Jurkat, Clone E6-1 (cell line): Measurements from ENCODE around the gene MGLL.
"Not testable (repeated sequence)": the region's sequence is repeated elsewhere in the genome, so short reads cannot be mapped to it uniquely, and the experiment has no call there.

Experiments used
- DNase-seq: peaks from one replicate; pipeline ENCODE4 v3.0.0-alpha.2; 2011; ENCODE audit warnings: low read depth, low spot score
- H3K4me3 ChIP-seq: 2 replicates; pipeline ENCODE4 v1.5.1; 2011; ENCODE audit warnings: mild to moderate bottlenecking, low read length, control low read depth, moderate library complexity

MGLL gene

GRCh38 chr3:127688416-127689265 lies 133.7 kb downstream of the MGLL start:
- no peak overlapping the region for H3K4me3 ChIP-seq
- DNase-seq, result no peak

GRCh38 chr3:127688022-127688415 lies 134.3 kb downstream of the MGLL start:
- no peak for DNase-seq
- H3K4me3 ChIP-seq, result no peak overlapping the region

- H3K4me3 ChIP-seq, result no peak overlapping the region
- DNase-seq, result no peak
Measured at GRCh38 chr3:127687228-127687737, 135.0 kb downstream of the MGLL start.

- DNase-seq, result no peak
- H3K4me3 ChIP-seq, result no peak overlapping the region
Measured at GRCh38 chr3:127686512-127686894, 135.8 kb downstream of the MGLL start.

- H3K4me3 ChIP-seq, result no peak overlapping the region
- no peak for DNase-seq
Measured at GRCh38 chr3:127685708-127686511, 136.4 kb downstream of the MGLL start.

- DNase-seq, result no peak
- H3K4me3 ChIP-seq, result no peak overlapping the region
Measured at GRCh38 chr3:127684871-127685707, 137.2 kb downstream of the MGLL start.

GRCh38 chr3:127682561-127682960 lies 139.8 kb downstream of the MGLL start:
- H3K4me3 ChIP-seq, result no peak overlapping the region
- DNase-seq, result no peak

GRCh38 chr3:127682175-127682554 lies 140.2 kb downstream of the MGLL start:
- H3K4me3 ChIP-seq, DNase-seq: not testable (repeated sequence)

- H3K4me3 ChIP-seq, result no peak overlapping the region
- DNase-seq, result no peak
Measured at GRCh38 chr3:127680798-127681221, 141.5 kb downstream of the MGLL start.

- no peak overlapping the region for H3K4me3 ChIP-seq
- no peak for DNase-seq
Measured at GRCh38 chr3:127680146-127680661, 142.1 kb downstream of the MGLL start.

GRCh38 chr3:127679534-127680145 lies 142.7 kb downstream of the MGLL start:
- H3K4me3 ChIP-seq, result no peak overlapping the region
- DNase-seq, result no peak

- H3K4me3 ChIP-seq, result no peak overlapping the region
- no peak for DNase-seq
Measured at GRCh38 chr3:127678611-127679533, 143.4 kb downstream of the MGLL start.

- DNase-seq, result no peak
- H3K4me3 ChIP-seq, result no peak overlapping the region
Measured at GRCh38 chr3:127678315-127678599, 144.1 kb downstream of the MGLL start.

GRCh38 chr3:127677541-127678314 lies 144.6 kb downstream of the MGLL start:
- DNase-seq, result no peak
- no peak overlapping the region for H3K4me3 ChIP-seq

- no peak for DNase-seq
- no peak overlapping the region for H3K4me3 ChIP-seq
Measured at GRCh38 chr3:127676921-127677351, 145.4 kb downstream of the MGLL start.

- no peak for DNase-seq
- H3K4me3 ChIP-seq, result no peak overlapping the region
Measured at GRCh38 chr3:127676456-127676855, 145.9 kb downstream of the MGLL start.
